ENCODE data around the gene IER3IP1. TPM values are rescaled to one million over a fixed set of nuclear protein-coding genes. Genes with fewer than 3 reads are reported as not detected.

Gene IER3IP1
- total RNA-seq, 1 donor from 2014 or later: 14.2 TPM

GRCh38 chr18:47150029-47150823, 25.9 kb downstream of the IER3IP1 start, which contains the start of gene HDHD2:
TSS of gene HDHD2 (minus strand) at chr18:47150500. CDS start at chr18:47136439, 14,061 bp downstream.
- Mint-ChIP-seq H3K4me3 (ENCODE audit: low read depth) (peak within 1 kb of the TSS; percentile 95), H3K4me1 (ENCODE audit: low read depth) (peaks cover 26% of the 10 kb centered on the region), H3K27ac (peak within 1 kb of the TSS; percentile 92), H3K27me3 (ENCODE audit: low read depth) (no peaks in the 10 kb centered on the region), H3K36me3 (ENCODE audit: low read depth) (peaks cover 23% of the 10 kb centered on the region), H3K9me3 (no peaks in the 10 kb centered on the region)
- peak; percentile 66 for DNase-seq (ENCODE audit: low spot score)
- intact Hi-C loops (cut with micrococcal nuclease): loop anchor here (1.0 to 10.0 kb wide), 3 partner anchors 26 to 235 kb away; partner anchors contain the start of genes IER3IP1, KATNAL2 and PIAS2

DNA sequence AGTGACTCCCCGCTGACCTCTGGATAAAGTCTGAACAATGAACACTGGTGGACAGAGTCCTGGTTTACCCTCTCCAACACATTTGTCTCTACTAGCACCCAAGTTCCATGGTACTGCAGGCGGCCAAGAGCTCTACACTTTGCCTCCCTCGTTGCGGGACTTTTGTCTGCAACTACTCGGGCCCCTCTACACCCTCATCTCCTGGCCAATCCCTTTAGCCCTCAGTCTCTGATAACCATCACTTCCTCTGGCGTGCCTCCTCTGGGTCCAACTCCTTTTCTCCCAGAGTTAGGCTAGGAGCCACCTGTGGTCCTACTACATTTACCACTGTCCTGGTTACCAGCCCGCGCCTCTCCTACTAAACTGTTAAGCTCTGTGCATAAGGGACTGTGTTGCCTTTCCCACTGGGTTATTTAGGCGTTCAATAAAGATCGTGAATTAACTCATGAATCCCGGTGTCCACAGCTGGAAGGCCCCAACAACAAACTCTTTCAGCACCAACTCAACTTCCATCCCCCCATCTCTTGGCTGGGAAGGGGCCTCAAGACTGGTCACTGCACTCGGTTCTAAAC, 26.6 kb downstream of the IER3IP1 start:
- intact Hi-C loops (cut with micrococcal nuclease): loop anchor here (1.0 to 10.0 kb wide), 3 partner anchors 27 to 235 kb away; partner anchors contain the start of genes IER3IP1, KATNAL2 and PIAS2
- H3K4me1 Mint-ChIP-seq (ENCODE audit: low read depth): peaks cover 26% of the 10 kb centered on the region
- DNase-seq (ENCODE audit: low spot score): no peak
- H3K27ac Mint-ChIP-seq: peak overlapping the region; percentile 92
- peak overlapping the region; percentile 95 for H3K4me3 Mint-ChIP-seq (ENCODE audit: low read depth)
- peaks cover 19% of the 10 kb centered on the region for H3K36me3 Mint-ChIP-seq (ENCODE audit: low read depth)
- no peaks in the 10 kb centered on the region for H3K27me3 Mint-ChIP-seq (ENCODE audit: low read depth)
- H3K9me3 Mint-ChIP-seq: no peaks in the 10 kb centered on the region

DNA sequence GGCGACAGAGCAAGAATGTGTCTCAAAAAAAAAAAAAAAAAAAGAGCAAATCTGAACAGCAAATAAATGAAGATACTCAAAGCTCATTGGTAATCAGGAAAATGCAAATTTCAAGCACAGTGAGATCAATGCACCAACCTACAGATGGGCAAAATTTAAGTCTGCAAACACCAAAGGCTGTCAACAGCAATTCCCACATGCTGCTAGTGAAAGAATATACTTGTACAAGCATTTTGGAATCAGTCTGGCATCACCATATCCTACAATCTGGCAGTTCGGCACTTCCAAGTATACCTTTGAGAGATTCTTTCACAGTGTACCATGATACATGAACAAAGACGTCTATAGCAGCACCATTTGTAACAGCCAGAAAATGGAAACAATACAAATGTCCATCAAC, 30.0 kb downstream of the IER3IP1 start:
- no peaks in the 10 kb centered on the region for H3K27me3 Mint-ChIP-seq (ENCODE audit: low read depth)
- intact Hi-C loops (cut with micrococcal nuclease): no loop called here
- no peak overlapping the region for H3K4me3 Mint-ChIP-seq (ENCODE audit: low read depth)
- no peak for DNase-seq (ENCODE audit: low spot score)
- peaks cover 22% of the 10 kb centered on the region for H3K4me1 Mint-ChIP-seq (ENCODE audit: low read depth)
- H3K9me3 Mint-ChIP-seq: no peaks in the 10 kb centered on the region
- peaks cover 21% of the 10 kb centered on the region for H3K36me3 Mint-ChIP-seq (ENCODE audit: low read depth)
- no peak overlapping the region for H3K27ac Mint-ChIP-seq

GRCh38 chr18:47143899-47144485, 32.2 kb downstream of the IER3IP1 start:
- Mint-ChIP-seq H3K4me1 (ENCODE audit: low read depth) (peaks cover 8% of the 10 kb centered on the region), H3K27ac (no peak overlapping the region), H3K27me3 (ENCODE audit: low read depth) (no peaks in the 10 kb centered on the region), H3K36me3 (ENCODE audit: low read depth) (peaks cover 19% of the 10 kb centered on the region), H3K9me3 (no peaks in the 10 kb centered on the region), H3K4me3 (ENCODE audit: low read depth) (no peak overlapping the region)
- DNase-seq (ENCODE audit: low spot score): no peak
- intact Hi-C loops (cut with micrococcal nuclease): no loop called here

- DNase-seq (ENCODE audit: low spot score): no peak
- Mint-ChIP-seq H3K36me3 (ENCODE audit: low read depth) (peaks cover 21% of the 10 kb centered on the region), H3K9me3 (no peaks in the 10 kb centered on the region), H3K27me3 (ENCODE audit: low read depth) (no peaks in the 10 kb centered on the region), H3K4me3 (ENCODE audit: low read depth) (no peak overlapping the region), H3K4me1 (ENCODE audit: low read depth) (no peaks in the 10 kb centered on the region), H3K27ac (no peak overlapping the region)
- intact Hi-C loops (cut with micrococcal nuclease): no loop called here
Observed at GRCh38 chr18:47143153-47143552, 33.0 kb downstream of the IER3IP1 start.

- H3K4me1 Mint-ChIP-seq (ENCODE audit: low read depth): no peaks in the 10 kb centered on the region
- no peaks in the 10 kb centered on the region for H3K9me3 Mint-ChIP-seq
- intact Hi-C loops (cut with micrococcal nuclease): no loop called here
- no peaks in the 10 kb centered on the region for H3K27me3 Mint-ChIP-seq (ENCODE audit: low read depth)
- no peak for DNase-seq (ENCODE audit: low spot score)
- no peak overlapping the region for H3K27ac Mint-ChIP-seq
- peaks cover 27% of the 10 kb centered on the region for H3K36me3 Mint-ChIP-seq (ENCODE audit: low read depth)
- H3K4me3 Mint-ChIP-seq (ENCODE audit: low read depth): no peak overlapping the region
Observed at GRCh38 chr18:47141289-47141688, 34.9 kb downstream of the IER3IP1 start.

- Mint-ChIP-seq H3K9me3 (no peaks in the 10 kb centered on the region), H3K4me3 (ENCODE audit: low read depth) (no peak overlapping the region), H3K27ac (no peak overlapping the region), H3K27me3 (ENCODE audit: low read depth) (peaks cover 3% of the 10 kb centered on the region), H3K36me3 (ENCODE audit: low read depth) (peaks cover 55% of the 10 kb centered on the region), H3K4me1 (ENCODE audit: low read depth) (peaks cover 28% of the 10 kb centered on the region)
- no peak for DNase-seq (ENCODE audit: low spot score)
- intact Hi-C loops (cut with micrococcal nuclease): no loop called here
Observed at GRCh38 chr18:47121146-47121545, 55.0 kb downstream of the IER3IP1 start.

GRCh38 chr18:47120428-47120827, 55.7 kb downstream of the IER3IP1 start:
- Mint-ChIP-seq H3K9me3 (no peaks in the 10 kb centered on the region), H3K27me3 (ENCODE audit: low read depth) (peaks cover 3% of the 10 kb centered on the region), H3K4me3 (ENCODE audit: low read depth) (no peak overlapping the region), H3K27ac (no peak overlapping the region), H3K4me1 (ENCODE audit: low read depth) (peaks cover 28% of the 10 kb centered on the region), H3K36me3 (ENCODE audit: low read depth) (peaks cover 53% of the 10 kb centered on the region)
- intact Hi-C loops (cut with micrococcal nuclease): loop anchor here (1.0 kb wide), 3 partner anchors 30 to 1005 kb away; partner anchors contain the start of genes HDHD2 and IER3IP1
- peak; percentile 12 for DNase-seq (ENCODE audit: low spot score)

- Mint-ChIP-seq H3K4me1 (ENCODE audit: low read depth) (peaks cover 28% of the 10 kb centered on the region), H3K36me3 (ENCODE audit: low read depth) (peaks cover 56% of the 10 kb centered on the region), H3K4me3 (ENCODE audit: low read depth) (no peak overlapping the region), H3K9me3 (no peaks in the 10 kb centered on the region), H3K27ac (no peak overlapping the region), H3K27me3 (ENCODE audit: low read depth) (peaks cover 3% of the 10 kb centered on the region)
- intact Hi-C loops (cut with micrococcal nuclease): no loop called here
- DNase-seq (ENCODE audit: low spot score): no peak
Observed at GRCh38 chr18:47118981-47119380, 57.2 kb downstream of the IER3IP1 start.

DNA sequence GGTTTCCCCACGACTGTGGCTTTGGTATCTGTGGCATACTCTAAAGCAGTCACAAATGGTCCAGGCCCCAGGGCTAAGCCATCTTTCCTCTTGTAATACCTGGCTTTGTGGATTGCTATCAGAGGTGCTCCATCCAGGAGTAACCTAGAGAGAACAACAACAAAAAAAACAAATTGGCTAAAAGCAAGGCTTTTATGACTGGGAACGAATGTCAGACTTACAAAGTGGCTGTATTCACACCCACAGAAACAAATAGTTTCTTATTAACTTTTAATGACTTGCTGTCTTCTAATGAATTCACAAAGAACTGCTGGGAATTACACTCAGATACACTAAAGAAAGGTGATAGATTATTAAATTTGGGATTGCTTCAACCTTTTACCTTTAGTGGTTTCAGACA, 61.0 kb downstream of the IER3IP1 start:
- Mint-ChIP-seq H3K4me3 (ENCODE audit: low read depth) (no peak overlapping the region), H3K27ac (no peak overlapping the region), H3K4me1 (ENCODE audit: low read depth) (peaks cover 7% of the 10 kb centered on the region), H3K27me3 (ENCODE audit: low read depth) (peaks cover 3% of the 10 kb centered on the region), H3K9me3 (no peaks in the 10 kb centered on the region), H3K36me3 (ENCODE audit: low read depth) (peaks cover 64% of the 10 kb centered on the region)
- DNase-seq (ENCODE audit: low spot score): no peak
- intact Hi-C loops (cut with micrococcal nuclease): no loop called here

DNA sequence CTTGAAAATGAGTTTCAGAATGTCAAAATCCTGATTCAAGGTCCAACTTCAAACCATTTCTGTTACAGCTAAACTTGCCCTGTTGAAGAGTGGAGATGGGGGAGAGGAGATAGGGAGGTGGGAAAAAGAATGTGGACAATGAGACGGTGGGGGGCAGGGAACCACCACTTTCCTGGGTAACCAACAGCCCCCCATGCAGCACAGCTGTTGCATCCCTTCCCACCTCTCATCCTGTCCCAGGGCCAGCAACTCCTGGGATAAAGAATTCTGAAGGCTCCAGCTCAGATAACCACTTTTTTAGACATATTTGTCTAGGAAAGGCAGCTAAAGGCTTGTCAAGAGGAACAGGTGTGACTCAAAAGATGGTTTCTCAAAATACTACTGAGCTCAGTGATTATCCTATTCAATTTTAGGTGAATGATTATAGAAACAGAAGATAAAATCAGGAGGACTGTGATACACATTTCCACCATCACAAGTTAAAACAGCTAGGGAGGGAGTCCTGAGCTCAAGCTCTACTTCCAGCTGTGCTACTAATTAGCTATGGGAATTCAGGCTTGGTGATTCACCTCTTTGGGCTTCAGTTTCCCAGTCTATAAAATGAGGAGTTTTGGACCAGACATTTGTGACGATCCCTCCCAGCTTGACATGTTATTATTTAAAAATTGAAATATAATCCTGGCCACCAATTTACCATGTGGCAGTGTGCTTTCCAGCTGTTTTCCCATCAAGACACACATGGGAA, 62.2 kb downstream of the IER3IP1 start:
- intact Hi-C loops (cut with micrococcal nuclease): no loop called here
- peaks cover 3% of the 10 kb centered on the region for H3K27me3 Mint-ChIP-seq (ENCODE audit: low read depth)
- peaks cover 57% of the 10 kb centered on the region for H3K36me3 Mint-ChIP-seq (ENCODE audit: low read depth)
- H3K4me3 Mint-ChIP-seq (ENCODE audit: low read depth): no peak overlapping the region
- no peaks in the 10 kb centered on the region for H3K4me1 Mint-ChIP-seq (ENCODE audit: low read depth)
- DNase-seq (ENCODE audit: low spot score): no peak
- H3K27ac Mint-ChIP-seq: no peak overlapping the region
- no peaks in the 10 kb centered on the region for H3K9me3 Mint-ChIP-seq

- Mint-ChIP-seq H3K9me3 (no peaks in the 10 kb centered on the region), H3K4me3 (ENCODE audit: low read depth) (no peak overlapping the region), H3K4me1 (ENCODE audit: low read depth) (no peaks in the 10 kb centered on the region), H3K27me3 (ENCODE audit: low read depth) (no peaks in the 10 kb centered on the region), H3K27ac (no peak overlapping the region), H3K36me3 (ENCODE audit: low read depth) (peaks cover 50% of the 10 kb centered on the region)
- intact Hi-C loops (cut with micrococcal nuclease): no loop called here
- DNase-seq (ENCODE audit: low spot score): no peak
Observed at GRCh38 chr18:47110492-47111274, 65.5 kb downstream of the IER3IP1 start.
